Effector CD4-positive, alpha-beta T cell (primary cell): ENCODE data around the gene COL27A1.

Experiments used
- DNase-seq: peaks from one replicate; pipeline ENCODE4 v3.0.0-alpha.2; 2020

COL27A1 gene

GRCh38 chr9:114275246-114276004 is 120.1 kb downstream of the COL27A1 start:
- DNase-seq = no peak

GRCh38 chr9:114276908-114277821 is 121.8 kb downstream of the COL27A1 start:
- DNase-seq = no peak

GRCh38 chr9:114278356-114278755 is 123.0 kb downstream of the COL27A1 start:
- DNase-seq = no peak

- DNase-seq = no peak
Measured at GRCh38 chr9:114278881-114279570, 123.7 kb downstream of the COL27A1 start.

- no peak for DNase-seq
Measured at GRCh38 chr9:114279693-114280092, 124.4 kb downstream of the COL27A1 start.

GRCh38 chr9:114280636-114281472 is 125.5 kb downstream of the COL27A1 start:
- no peak for DNase-seq

- DNase-seq = no peak
Measured at GRCh38 chr9:114281473-114282103, 126.3 kb downstream of the COL27A1 start.

GRCh38 chr9:114282104-114282485 is 126.8 kb downstream of the COL27A1 start:
- DNase-seq = no peak

- DNase-seq = no peak
Measured at GRCh38 chr9:114282507-114282906, 127.2 kb downstream of the COL27A1 start.

- DNase-seq = no peak
Measured at GRCh38 chr9:114282926-114283325, 127.6 kb downstream of the COL27A1 start.

- DNase-seq = no peak
Measured at GRCh38 chr9:114283551-114284111, 128.3 kb downstream of the COL27A1 start.

- no peak for DNase-seq
Measured at GRCh38 chr9:114284316-114285060, 129.2 kb downstream of the COL27A1 start.

GRCh38 chr9:114285166-114285867 is 130.0 kb downstream of the COL27A1 start:
- DNase-seq = no peak

- no peak for DNase-seq
Measured at GRCh38 chr9:114286146-114286679, 130.9 kb downstream of the COL27A1 start.

- DNase-seq = no peak
Measured at GRCh38 chr9:114287001-114287762, 131.8 kb downstream of the COL27A1 start.

- no peak for DNase-seq
Measured at GRCh38 chr9:114287763-114288192, 132.4 kb downstream of the COL27A1 start.

GRCh38 chr9:114288193-114289091 is 133.1 kb downstream of the COL27A1 start:
- no peak for DNase-seq

GRCh38 chr9:114289106-114289505 is 133.8 kb downstream of the COL27A1 start:
- no peak for DNase-seq
